MV-4-11 (cell line): Measurements from ENCODE around the gene NKPD1.
A peak's percentile ranks its signal among the peaks of the same experiment; 100 is the strongest.

ENCODE experiments used
- DNase-seq: peaks from one replicate; lab custom pipeline; 2025; lab: John Stamatoyannopoulos, UW

The NKPD1 gene, protein sequence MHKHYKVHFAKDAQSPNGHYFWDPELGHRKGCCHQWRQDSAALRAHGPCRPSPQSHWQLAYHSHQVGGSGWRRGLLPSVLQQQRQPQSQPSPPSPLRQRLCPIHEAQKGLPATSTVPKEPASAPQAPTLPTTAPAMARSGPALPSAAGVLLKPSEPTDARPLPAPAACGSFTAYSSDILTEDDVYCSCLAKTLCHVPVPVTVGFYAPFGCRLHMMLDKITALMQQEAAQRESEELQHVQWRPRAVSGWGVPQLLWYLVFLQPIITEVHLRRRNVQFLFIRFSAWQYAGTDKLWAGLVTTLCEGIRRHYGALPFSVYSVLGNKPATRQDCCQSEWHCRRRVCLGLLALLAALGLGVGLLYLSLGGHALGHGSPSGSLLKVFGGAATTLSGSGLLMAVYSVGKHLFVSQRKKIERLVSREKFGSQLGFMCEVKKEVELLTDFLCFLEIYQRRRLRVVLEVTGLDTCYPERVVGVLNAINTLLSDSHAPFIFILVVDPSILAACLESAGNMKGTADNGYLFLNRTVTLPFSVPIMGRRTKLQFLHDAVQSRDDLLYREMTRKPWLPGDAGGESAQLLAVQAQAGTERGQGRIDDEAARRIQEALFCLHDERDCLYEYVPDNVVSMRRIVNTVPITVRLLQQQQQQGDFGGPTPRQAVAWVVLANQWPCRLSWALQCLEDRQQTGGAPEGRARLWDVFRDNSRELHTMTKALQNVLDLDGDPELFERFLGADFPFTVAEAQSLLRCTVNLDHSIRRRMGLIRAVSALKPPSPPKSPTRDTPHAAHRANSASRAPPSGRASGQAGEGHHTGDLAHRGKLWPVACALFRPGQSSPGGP

DNA sequence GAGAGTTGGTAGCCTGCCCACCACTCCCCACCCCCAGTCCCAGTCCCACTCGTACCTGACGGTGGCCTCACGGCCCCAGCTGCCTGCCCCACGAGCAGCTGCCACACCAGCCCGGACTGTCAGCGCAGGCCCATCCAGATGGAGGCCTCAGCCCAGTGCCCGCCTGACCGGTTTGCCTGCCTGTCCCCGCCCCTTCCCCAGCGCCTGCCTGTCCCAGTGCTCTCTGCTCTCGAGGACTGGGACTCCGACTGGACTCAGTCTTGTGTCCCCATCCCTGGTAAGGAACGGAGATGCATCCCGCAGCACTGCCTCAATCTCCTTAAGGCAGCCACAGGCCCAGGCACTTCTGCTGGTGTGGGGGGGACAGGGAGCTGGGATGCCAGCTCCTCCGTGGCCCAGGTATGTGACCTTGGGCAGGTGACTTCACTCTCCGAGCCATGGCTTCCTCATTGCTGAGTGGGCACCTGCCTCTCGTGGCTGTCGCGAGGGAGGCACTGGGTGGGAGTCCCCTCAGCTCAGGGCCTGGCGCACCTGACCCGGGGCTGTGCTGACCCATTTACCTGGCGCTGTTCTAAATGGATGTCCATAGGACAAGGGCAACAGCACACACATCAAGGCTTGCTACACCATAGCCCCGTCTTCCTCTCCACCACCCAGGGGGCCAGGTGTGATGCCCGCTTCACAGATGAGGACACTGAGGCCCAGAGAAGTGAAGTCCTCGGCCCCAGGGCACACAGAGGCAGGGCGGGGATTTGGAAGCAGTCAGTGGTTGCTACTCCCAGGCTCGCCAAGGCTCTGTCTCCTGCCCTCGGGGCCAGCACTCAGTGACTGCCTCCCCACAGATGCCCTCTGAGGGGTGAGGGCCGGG, at the start of gene NKPD1:
TSS of gene NKPD1 (minus strand) at position 113 of the 868 bp plus-strand sequence. CDS start 832 bp downstream, outside the sequence.
- DNase-seq, result no peak

DNA sequence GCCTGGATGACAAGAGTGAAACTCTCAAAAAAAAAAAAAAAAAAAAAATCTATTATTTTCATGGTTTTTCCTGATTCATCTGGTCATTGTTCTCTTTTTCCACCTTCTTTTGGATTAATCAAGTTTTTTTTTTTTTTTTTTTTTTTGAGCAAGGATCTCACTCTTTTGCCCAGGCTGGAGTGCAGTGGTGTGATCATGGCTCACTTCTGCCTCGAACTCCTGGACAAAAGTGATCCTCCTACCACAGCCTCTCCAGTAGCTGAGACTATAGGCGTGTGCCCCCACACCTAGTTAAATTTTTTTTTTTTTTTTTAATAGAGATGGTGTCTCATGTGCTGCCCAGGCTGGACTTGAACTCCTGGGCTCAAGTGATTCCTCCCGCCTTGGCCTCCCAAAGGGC, 45.5 kb upstream of the NKPD1 start:
- no peak for DNase-seq

DNA sequence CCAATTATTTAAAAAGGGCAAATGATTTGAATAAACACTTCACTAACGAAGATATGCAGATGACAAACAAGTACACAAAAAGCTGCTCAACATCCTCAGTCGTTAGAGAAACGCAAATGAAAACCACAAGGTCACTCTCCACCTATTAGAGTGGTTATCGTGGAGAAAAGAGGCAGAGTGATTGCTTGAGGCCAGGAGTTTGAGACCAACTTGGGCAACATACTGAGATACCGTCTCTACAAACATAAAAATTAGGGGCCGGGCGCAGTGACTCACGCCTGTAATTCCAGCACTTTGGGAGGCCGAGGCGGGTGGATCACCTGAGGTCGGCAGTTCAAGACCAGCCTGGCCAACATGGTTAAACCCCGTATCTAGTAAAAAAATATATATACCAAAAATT, 45.0 kb upstream of the NKPD1 start:
- no peak for DNase-seq

GRCh38 chr19:45202637-45203036, 41.9 kb upstream of the NKPD1 start:
- no peak for DNase-seq

- DNase-seq, result peak; percentile 65
These were observed 39.8 kb upstream of the NKPD1 start for GRCh38 chr19:45200568-45200967.

DNA sequence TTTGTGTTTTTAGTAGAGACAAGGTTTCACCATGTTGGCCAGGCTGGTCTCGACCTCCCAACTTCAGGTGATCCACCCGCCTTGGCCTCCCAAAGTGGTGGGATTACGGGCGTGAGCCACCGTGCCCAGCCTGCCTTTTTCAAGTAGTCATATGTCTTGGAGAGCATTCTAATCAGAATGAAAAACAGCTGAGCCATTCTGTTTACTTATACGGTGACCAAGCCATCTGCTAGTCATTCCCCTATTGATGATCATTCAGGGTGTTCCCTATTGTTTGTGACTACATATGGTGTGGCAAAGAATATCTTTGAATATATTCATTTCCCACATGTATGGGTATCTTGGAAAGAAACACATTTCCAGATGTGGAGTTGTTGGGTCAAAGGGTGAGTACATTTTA, 35.0 kb upstream of the NKPD1 start:
- DNase-seq, result no peak

DNA sequence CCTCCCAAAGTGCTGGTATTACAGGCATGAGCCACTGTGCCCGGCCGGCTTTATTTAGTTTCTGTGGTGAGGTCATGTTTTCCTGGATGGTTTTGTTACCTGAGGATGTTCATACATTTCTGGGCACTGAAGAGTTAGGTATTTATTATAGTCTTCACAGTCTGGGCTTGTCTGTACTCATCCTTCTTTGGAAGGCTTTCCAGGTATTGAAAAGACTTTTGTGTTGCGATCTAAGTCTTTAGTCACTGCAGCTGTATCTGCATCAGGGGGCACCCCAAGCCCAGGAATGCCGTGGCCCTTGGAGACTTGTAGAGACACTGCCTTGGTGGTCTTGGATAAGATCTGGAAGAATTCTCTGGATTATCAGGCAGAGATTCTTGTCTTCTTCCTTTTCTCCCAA, 30.6 kb upstream of the NKPD1 start:
- DNase-seq, result no peak

- no peak for DNase-seq
These were observed 29.2 kb upstream of the NKPD1 start for GRCh38 chr19:45189971-45190370.

DNA sequence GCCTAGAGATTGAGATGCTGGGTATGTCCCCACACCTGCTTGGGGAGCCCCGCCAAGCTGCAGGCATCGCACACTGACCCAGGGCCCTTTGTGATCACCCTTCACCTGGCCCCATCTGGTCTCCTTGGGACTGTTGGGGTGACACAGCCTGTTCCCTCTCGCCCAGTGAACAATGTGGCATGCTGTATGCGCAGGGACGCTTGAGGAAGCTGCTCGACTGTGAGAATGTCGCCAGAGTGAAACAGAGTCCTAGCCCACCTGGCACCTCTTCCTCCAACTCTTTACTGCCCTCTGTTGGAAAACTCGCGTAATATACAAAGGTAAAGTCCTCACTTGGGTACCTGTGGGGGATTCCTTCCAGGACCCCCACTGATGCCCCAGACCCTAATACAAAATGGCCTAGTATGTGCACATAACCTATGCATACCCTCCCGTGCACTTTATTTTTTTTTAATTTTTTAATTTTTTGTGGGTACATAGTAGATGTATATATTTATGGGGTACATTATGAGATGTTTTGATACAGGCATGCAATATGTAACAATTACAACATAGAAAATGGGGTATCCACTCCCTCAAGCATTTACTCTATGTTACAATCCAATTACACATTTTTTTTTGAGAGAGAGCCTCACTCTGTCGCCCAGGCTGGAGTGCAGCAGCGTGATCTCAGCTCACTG, 26.8 kb upstream of the NKPD1 start:
- no peak for DNase-seq

DNA sequence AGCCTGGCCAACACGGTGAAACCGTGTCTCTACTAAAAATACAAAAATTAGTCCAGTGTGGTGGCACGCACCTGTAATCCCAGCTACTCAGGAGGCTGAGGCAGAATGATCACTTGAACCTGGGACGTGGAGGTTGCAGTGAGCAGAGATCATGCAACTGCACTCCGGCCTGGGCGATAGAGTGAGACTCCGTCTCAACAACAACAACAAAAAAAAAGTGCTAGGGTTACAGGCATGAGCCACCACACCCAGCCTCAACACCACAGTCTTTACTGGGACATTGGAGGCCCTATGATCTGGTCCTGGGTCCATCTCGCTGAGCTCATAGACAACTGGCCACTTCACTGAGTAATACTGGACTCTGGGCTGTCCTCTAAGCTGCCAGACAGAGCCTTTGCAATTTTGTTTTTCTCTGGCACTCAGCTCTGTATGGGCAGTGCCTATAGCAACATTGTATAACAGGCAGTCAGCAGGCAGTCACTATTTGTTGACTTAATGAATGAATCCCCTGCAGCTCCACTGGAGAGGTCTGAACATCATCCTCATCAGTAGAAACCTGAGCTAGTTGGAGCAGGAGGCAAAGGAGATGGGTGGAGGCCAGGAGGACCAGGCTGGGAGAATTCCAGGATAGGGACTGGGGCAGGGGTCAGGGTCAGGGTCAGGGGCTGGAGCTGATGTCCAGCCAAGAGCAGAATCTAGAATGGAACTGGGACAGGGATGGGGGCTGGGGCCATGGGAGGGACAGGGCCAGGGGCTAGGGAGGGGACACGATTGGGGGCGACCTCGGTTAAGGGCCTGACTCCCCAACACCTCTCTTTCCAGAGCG, 25.9 kb upstream of the NKPD1 start:
- DNase-seq, result no peak

- no peak for DNase-seq
These were observed 23.3 kb upstream of the NKPD1 start for GRCh38 chr19:45184115-45184514.

GRCh38 chr19:45182758-45183157, 22.0 kb upstream of the NKPD1 start:
- DNase-seq, result no peak

- DNase-seq, result no peak
These were observed 20.2 kb upstream of the NKPD1 start for GRCh38 chr19:45180936-45181335.

- no peak for DNase-seq
These were observed 19.1 kb upstream of the NKPD1 start for GRCh38 chr19:45179892-45180370.

GRCh38 chr19:45179072-45179891, 18.5 kb upstream of the NKPD1 start:
- DNase-seq, result no peak

GRCh38 chr19:45178262-45179071, 17.7 kb upstream of the NKPD1 start, which contains the start of gene BLOC1S3:
BLOC1S3 (plus strand) TSS chr19:45178784; CDS start chr19:45179297, 513 bp downstream.
- DNase-seq, result peak; percentile 100

DNA sequence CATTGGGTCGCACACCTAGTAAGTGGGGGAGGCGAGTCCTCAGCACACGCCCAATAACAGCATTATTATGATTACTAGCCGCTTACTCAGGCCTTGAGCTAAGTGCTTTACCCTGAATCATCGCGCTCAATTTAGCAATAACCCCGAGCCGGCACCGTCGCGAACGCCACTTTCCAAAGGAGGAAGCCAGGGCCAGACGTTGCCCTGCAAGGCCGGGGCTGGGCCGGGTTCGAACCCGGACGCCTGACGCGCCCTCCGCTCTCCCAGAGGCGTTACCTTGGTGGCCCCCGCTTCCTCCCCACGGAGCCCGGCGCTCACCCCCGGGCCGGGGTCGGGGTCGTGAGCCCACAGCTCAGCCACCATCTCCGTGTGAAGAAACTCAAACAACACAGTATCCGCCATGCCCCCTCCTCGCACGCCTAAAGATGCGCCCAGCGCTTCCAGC, 17.1 kb upstream of the NKPD1 start, which contains the start of gene TRAPPC6A:
TSS of gene TRAPPC6A (minus strand) at position 421 of the 445 bp plus-strand sequence. CDS start at position 402, 19 bp downstream.
- DNase-seq, result peak; percentile 87
